Common myeloid progenitor, CD34-positive (primary cell): ENCODE measurements around the gene HERC3.

Experiments
- CTCF ChIA-PET: fragments of 350-600 bp; sonication (Branson Sonifier 250); formaldehyde crosslinking; loops from one replicate; lab custom pipeline; 2021; ENCODE audit warnings: antibody characterized with exemption; lab: Charles Lee
- POLR2A ChIA-PET: fragments of 350-600 bp; sonication (Branson Sonifier 250); formaldehyde crosslinking; loops from one replicate; lab custom pipeline; 2021; ENCODE audit warnings: antibody characterized with exemption; lab: Charles Lee
- DNase-seq, 3 donors: peaks; one replicate each; pipeline versions ENCODE4 v3.0.0 to v3.0.0-alpha.2; 2013
- H3K27ac ChIP-seq, 2 experiments: 1 replicate in 1 of 2; 2 replicates in 1 of 2; pipeline ENCODE4 v1.7.0; 2013; ENCODE audit warnings: inconsistent platforms in 2 of 2, low read length in 2 of 2, mild to moderate bottlenecking in 2 of 2, low read depth in 1 of 2, moderate library complexity in 1 of 2; ENCODE audit not compliant: severe bottlenecking in 2 of 2, insufficient read depth in 1 of 2, poor library complexity in 1 of 2
- H3K27me3 ChIP-seq, 5 experiments: replicated peaks in 2 of 5; 1 replicate in 3 of 5; 2 replicates in 2 of 5; pipeline versions ENCODE4 v1.6.1 to v1.7.0; 2013; ENCODE audit warnings: low read length in 4 of 5, mild to moderate bottlenecking in 2 of 5, moderate library complexity in 2 of 5, inconsistent platforms in 1 of 5; ENCODE audit not compliant: insufficient read depth in 5 of 5, control insufficient read depth in 4 of 5
- H3K36me3 ChIP-seq, 4 experiments: 1 replicate in 2 of 4; 2 replicates in 2 of 4; pipeline versions ENCODE4 v1.6.1 to v1.7.0; 2013; ENCODE audit warnings: low read length in 3 of 4, control low read depth in 1 of 4, mild to moderate bottlenecking in 1 of 4; ENCODE audit not compliant: control insufficient read depth in 4 of 4, insufficient read depth in 4 of 4
- H3K4me1 ChIP-seq, 4 experiments: 1 replicate in 3 of 4; 2 replicates in 1 of 4; pipeline versions ENCODE4 v1.6.1 to v1.7.1; 2013; ENCODE audit warnings: low read length in 3 of 4, mild to moderate bottlenecking in 3 of 4, control low read depth in 1 of 4, inconsistent platforms in 1 of 4, moderate library complexity in 1 of 4; ENCODE audit not compliant: control insufficient read depth in 4 of 4, insufficient read depth in 4 of 4; ENCODE audit errors: control extremely low read depth in 1 of 4
- H3K4me3 ChIP-seq, 7 experiments: 1 replicate in 4 of 7; 2 replicates in 3 of 7; pipeline versions ENCODE4 v1.5.1 to v1.7.0; 2013; ENCODE audit warnings: mild to moderate bottlenecking in 7 of 7, low read length in 6 of 7, moderate library complexity in 6 of 7, inconsistent platforms in 2 of 7, low read depth in 2 of 7, control low read depth in 1 of 7; ENCODE audit not compliant: insufficient read depth in 4 of 7, control insufficient read depth in 1 of 7; ENCODE audit errors: extremely low read depth in 1 of 7
- H3K9me3 ChIP-seq, 5 experiments: 1 replicate in 4 of 5; 2 replicates in 1 of 5; pipeline versions ENCODE4 v1.6.1 to v1.7.1; 2013; ENCODE audit warnings: low read length in 4 of 5, mild to moderate bottlenecking in 2 of 5, inconsistent platforms in 1 of 5, low read depth in 1 of 5, moderate library complexity in 1 of 5; ENCODE audit not compliant: control insufficient read depth in 4 of 5, insufficient read depth in 2 of 5; ENCODE audit errors: control extremely low read depth in 1 of 5
- WGBS: methylation state at CpG from one replicate; pipeline ENCODE4 v1.1.5; 2013; ENCODE audit not compliant: insufficient coverage; 5-methylcytosine and 5-hydroxymethylcytosine counted together

Gene HERC3

GRCh38 chr4:88757067-88757466, 164.8 kb downstream of the HERC3 start:
- POLR2A ChIA-PET, result interaction anchor here (0.6 kb wide), 1 partner anchor 221 kb away, joined by 4 read pairs; no protein-coding TSS in a partner anchor
- Histone ChIP-seq H3K27ac (no peak overlapping the region), H3K36me3 (peaks cover 2 to 21% (median 10%) of the 10 kb centered on the region in 4 experiments), H3K27me3 (no peaks in the 10 kb centered on the region), H3K9me3 (no peaks in the 10 kb centered on the region), H3K4me3 (no peak overlapping the region), H3K4me1 (no peaks in the 10 kb centered on the region)
- no peak for DNase-seq
- CTCF ChIA-PET, result interaction anchor here (0.6 kb wide), 2 partner anchors 21 to 251 kb away, joined by 3 read pairs; no protein-coding TSS in a partner anchor

- Histone ChIP-seq H3K9me3 (no peaks in the 10 kb centered on the region), H3K27me3 (no peaks in the 10 kb centered on the region), H3K36me3 (peaks cover 2 to 26% (median 9%) of the 10 kb centered on the region in 4 experiments), H3K4me3 (no peak overlapping the region), H3K27ac (no peak overlapping the region), H3K4me1 (no peaks in the 10 kb centered on the region)
- no peak for DNase-seq
- ChIA-PET POLR2A (no interaction called here), CTCF (interaction anchor here (1.5 to 1.6 kb wide), 3 partner anchors 9 to 29 kb away, joined by 3 to 5 read pairs (median 3); no protein-coding TSS in a partner anchor)
- WGBS, result 90% methylated on average over 3 of the region's 6 CpGs
Observed at GRCh38 chr4:88757776-88758175, 165.5 kb downstream of the HERC3 start.
